Epithelial cell of esophagus (primary cell): Measurements from ENCODE around the gene STAU1.
"Not testable (repeated sequence)": the region's sequence is repeated elsewhere in the genome, so short reads cannot be mapped to it uniquely, and the experiment has no call there.

Experiments
- DNase-seq: peaks from one replicate; pipeline ENCODE4 v3.0.0; 2010; ENCODE audit warnings: low read depth
- H3K4me3 ChIP-seq: 2 replicates; pipeline ENCODE4 v1.5.1; 2011; ENCODE audit warnings: mild to moderate bottlenecking, low read length, control low read depth
- TF ChIP-seq, protein P1 (sequence below): IDR thresholded peaks from 2 replicates; pipeline ENCODE4 v1.5.1; 2011; ENCODE audit warnings: low read depth, mild to moderate bottlenecking, low read length, control low read depth, inconsistent platforms; ENCODE audit not compliant: insufficient read depth; ENCODE audit errors: missing control alignments

STAU1 gene

DNA sequence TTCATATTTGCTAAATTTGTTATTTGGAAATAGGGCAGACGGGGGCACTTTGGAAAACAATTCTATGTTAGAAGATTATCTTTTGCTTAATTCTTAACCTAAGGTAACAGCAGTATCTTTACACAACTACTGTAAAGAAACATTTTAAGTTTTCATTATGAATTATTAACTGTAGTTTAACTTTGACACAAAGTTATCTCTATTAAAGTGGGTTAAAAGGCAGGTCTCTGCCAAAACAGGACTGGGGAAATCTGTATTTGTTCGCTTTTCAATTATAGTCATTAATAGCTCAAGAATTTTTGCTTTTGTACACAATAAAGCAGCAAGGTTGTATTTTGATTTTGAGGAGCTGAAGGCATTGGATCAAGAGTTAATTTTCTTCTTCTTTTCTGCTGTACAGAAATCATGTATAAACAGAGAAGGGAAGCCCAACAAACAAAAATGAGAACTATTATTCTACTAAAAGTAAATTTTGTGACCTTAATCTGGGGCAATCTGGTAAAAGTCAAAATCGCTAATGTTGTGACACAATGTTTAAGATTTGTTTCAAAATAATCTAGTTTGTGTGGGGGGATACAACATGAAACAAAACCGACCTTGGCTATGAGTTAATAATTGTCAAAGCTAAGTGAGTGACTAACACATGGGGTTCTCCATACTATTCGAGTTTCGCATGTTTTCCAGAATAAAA is 2.9 kb downstream of the STAU1 start:
- no peak for DNase-seq
- no peak overlapping the region for H3K4me3 ChIP-seq

DNA sequence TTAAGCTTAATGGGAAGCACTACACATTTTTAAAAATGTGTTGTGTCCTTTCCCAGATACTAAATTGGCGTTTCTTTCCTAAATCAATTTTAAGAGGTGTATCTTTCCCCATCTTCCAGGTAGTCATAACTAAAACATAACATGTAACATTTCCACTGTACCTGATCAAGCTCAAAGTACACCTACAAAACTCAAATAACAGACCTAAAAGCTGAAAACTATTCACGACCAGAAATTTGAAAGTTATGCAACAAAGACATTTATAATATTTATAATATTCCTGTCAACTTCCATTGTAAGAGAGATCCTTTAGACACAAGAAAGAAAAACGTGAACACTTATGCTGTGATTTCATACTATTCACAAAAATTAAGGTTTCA is 3.5 kb downstream of the STAU1 start:
- no peak overlapping the region for H3K4me3 ChIP-seq
- TF ChIP-seq, protein P1, sequence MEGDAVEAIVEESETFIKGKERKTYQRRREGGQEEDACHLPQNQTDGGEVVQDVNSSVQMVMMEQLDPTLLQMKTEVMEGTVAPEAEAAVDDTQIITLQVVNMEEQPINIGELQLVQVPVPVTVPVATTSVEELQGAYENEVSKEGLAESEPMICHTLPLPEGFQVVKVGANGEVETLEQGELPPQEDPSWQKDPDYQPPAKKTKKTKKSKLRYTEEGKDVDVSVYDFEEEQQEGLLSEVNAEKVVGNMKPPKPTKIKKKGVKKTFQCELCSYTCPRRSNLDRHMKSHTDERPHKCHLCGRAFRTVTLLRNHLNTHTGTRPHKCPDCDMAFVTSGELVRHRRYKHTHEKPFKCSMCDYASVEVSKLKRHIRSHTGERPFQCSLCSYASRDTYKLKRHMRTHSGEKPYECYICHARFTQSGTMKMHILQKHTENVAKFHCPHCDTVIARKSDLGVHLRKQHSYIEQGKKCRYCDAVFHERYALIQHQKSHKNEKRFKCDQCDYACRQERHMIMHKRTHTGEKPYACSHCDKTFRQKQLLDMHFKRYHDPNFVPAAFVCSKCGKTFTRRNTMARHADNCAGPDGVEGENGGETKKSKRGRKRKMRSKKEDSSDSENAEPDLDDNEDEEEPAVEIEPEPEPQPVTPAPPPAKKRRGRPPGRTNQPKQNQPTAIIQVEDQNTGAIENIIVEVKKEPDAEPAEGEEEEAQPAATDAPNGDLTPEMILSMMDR = no peak
- DNase-seq = no peak

More for the DNA sequence above, 2.9 kb downstream of the STAU1 start:
- TF ChIP-seq, protein P1 = no peak

DNA sequence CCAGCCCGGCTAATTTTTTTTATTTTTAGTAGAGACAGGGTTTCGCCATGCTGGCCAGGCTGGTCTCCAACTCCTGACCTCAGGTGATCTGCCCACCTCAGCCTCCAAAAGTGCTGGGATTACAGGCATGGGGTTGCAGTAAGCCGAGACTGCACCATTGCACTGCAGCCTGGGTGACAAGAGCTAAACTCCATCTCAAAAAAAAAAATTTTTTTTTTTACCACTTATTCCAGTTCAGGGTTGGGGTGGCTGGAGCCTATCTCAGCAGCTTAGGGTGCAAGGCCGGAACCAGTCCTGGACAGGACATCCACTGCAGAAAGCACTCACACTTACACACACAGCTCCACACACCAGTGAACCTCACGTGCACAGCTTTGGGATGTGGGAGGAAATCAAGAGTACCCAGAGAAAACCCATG is 4.0 kb downstream of the STAU1 start:
- DNase-seq = not testable (repeated sequence)

DNA sequence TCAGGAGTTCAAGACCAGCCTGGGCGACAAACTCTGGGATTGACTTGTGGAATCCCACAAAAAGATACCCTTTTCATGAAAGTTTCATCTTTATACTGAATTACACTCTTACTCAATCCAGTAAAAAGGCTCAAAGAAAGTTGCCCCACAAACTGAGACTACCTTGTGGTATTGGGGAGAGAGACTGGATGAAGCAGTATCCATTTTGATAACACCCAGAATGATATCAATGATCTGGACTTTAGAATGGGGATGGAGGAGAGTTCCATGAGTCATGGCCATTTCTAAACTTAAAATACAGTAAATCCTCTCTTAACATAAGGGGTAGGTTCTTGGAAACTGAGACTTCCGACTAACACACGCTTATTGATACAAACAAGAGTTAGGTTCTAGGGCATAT is 4.7 kb downstream of the STAU1 start:
- TF ChIP-seq, protein P1 = no peak
- no peak overlapping the region for H3K4me3 ChIP-seq
- no peak for DNase-seq

More for the DNA sequence above, 4.0 kb downstream of the STAU1 start:
- not testable (repeated sequence) for H3K4me3 ChIP-seq

DNA sequence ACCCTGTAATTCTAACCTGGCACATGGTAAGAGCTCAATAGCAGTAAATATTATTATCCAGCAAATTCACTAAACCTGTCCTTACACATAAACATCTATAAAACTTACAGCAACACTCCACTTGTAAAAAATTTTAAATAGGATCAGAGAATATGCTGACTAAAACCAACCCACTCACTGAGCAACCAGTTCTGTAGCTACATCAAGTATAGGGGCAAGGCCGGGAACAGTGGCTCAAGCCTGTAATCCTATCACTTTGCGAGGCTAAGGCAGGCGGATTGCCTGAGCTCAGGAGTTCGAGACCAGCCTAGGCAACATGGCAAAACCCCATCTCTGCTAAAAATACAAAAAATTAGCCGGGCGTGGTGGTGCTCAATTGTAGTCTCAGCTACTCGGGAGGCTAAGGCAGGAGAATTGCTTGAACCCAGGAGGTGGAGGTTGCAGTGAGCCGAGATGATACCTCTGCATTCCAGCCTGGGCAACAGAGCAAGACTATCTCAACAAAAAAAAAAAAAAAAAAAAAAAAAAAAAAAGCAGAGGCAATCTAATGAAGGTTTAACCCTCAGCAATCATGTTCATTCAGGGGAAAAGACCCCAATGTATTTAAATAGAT is 6.8 kb downstream of the STAU1 start:
- H3K4me3 ChIP-seq = no peak overlapping the region
- no peak for DNase-seq
- TF ChIP-seq, protein P1 = no peak

DNA sequence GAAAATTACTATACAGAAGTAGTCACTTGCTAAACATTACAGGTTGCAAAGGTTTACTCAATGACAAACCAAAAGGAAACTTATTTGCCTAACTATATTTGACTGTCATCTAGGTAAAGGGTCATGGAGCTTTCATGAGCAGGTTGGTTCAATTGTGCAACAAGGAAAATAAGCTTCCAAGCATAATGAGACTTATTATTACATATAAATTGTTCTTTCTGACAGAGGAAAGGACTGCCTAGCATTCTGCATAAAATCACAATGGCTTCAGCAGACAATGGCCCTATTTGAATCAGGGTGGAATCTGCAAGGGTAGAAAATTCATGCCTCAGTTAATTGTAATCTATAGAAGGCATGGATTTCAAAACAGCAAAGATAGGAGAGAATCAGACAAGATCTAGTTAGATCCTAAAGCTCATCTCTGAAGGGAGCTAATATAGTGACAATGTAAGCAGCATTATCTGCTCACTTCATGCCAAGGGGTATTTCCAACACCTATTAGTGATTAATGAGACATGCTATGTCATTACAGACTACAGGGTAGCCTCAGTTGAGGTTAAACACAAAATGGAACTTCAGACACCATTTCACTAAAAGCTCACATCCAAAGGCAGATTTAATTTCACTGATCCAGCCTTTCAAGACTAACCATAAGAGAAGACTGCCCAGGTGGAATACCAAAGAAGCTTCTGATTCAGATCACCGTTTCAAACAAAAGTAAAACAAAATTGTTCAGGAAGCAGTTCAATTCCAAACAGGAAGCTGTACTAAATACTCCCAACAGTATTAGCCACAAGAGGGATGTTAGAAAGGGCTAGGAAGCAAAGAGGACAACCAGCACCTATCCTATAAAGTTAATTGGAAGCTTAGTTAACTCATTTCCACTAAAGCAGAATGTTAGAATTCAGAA is 8.5 kb downstream of the STAU1 start:
- no peak overlapping the region for H3K4me3 ChIP-seq
- TF ChIP-seq, protein P1 = no peak
- peak; percentile 68 for DNase-seq

DNA sequence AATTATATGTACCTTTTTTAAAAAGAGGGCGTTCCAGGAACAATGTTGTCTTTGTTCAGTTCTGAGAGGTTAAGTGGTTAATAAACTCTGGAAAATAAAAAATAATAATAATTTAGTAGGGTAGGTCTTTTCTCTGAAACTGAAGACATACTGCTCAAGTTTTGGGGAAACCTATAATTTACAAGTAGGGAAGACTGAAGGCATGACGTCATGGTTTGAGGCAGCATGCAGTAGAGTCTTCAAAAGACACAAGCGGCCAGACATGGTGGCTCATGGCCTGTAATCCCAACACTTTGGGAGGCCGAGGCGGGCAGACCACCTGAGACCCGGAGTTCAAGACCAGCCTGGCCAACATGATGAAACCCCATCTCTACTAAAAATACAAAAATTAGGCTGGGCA is 14.0 kb downstream of the STAU1 start:
- H3K4me3 ChIP-seq = no peak overlapping the region
- DNase-seq = no peak
- TF ChIP-seq, protein P1 = no peak
